ENCODE measurements around the gene ARMC9. TPM values are rescaled to one million over a fixed set of nuclear protein-coding genes. Genes with fewer than 3 reads are reported as not detected.

ARMC9 gene
- total and polyA plus RNA-seq, 2 of the 13 experiments (the other 11 are each of a cell fraction or from before 2014, with no cell fraction given), result 9.1 to 12.8 TPM

- H3K9me3 ChIP-seq (ENCODE audit: low read length), result no peaks in the 10 kb centered on the region
- ChIA-PET POLR2A (no interaction called here), CTCF (ENCODE audit: low intra/inter-chr PET ratio, low total read pairs) (no interaction called here)
- peaks cover 18% of the 10 kb centered on the region for H3K4me1 ChIP-seq (ENCODE audit: insufficient read depth, low read length)
- H2AFZ ChIP-seq (ENCODE audit: low read length), result no peak overlapping the region
- in situ Hi-C loops (cut with HindIII; ENCODE audit: extremely low pct_ligation_motif_present, low pct_unique_long_range_greater_than_20kb) (no loop called here), intact Hi-C loops (cut with micrococcal nuclease; ENCODE audit: unreplicated experiment) (loop anchor here (1.0 kb wide), 1 partner anchor 28 kb away; no protein-coding TSS in a partner anchor)
- ATAC-seq (peak; percentile 92), DNase-seq (ENCODE audit: low spot score) (peak; percentile 92), FAIRE-seq (peak; percentile 94)
- H4K20me1 ChIP-seq (ENCODE audit: insufficient read depth, low read length), result no peaks in the 10 kb centered on the region
- H3K9ac ChIP-seq (ENCODE audit: insufficient read depth, low read depth, low read length), result peak overlapping the region; percentile 42; the same call in 1 of the 2 replicates
- H3K27ac ChIP-seq (ENCODE audit: extremely low read length, insufficient read depth, low read length), result peak overlapping the region; percentile 38
- H3K27me3 ChIP-seq (ENCODE audit: control insufficient read depth in 1 of 2, insufficient read depth in 2 of 2, low read length in 2 of 2), result no peaks in the 10 kb centered on the region
- H3K79me2 ChIP-seq (ENCODE audit: insufficient read depth, low read length), result no peaks in the 10 kb centered on the region
- peak overlapping the region in 1 of 3 experiments; percentile 12; a peak in 1 of 6 replicates for H3K4me3 ChIP-seq (replicated peaks in 1 of 3; ENCODE audit: insufficient read depth in 1 of 3, low read depth in 2 of 3, low read length in 3 of 3)
- no peaks in the 10 kb centered on the region; a peak in 1 of 5 replicates for H3K36me3 ChIP-seq (replicated peaks in 1 of 2; ENCODE audit: control insufficient read depth in 1 of 2, insufficient read depth in 2 of 2, low read length in 2 of 2)
- H3K4me2 ChIP-seq (ENCODE audit: low read depth, low read length), result peak overlapping the region; percentile 49
- BruUV-seq (replicated peaks), result TSS peak; percentile 88
- 29% methylated on average over 22 of the region's 22 CpGs for WGBS (ENCODE audit: low lambda C conversion rate)
- TF ChIP-seq DRAP1 (CRISPR knock-in tag; IDR thresholded peaks at IDR 0.05), result no peak; the same call in 1 of the 2 replicates
- TF ChIP-seq FOSL1 (CRISPR knock-in tag; IDR thresholded peaks at IDR 0.05; ENCODE audit: borderline replicate concordance), result peak; percentile 82; the same call in 1 of the 2 replicates
- peak; percentile 84 to 96 for TF ChIP-seq MAFK (conservative IDR thresholded peaks at IDR 0.05 in 1 of 2, IDR thresholded peaks at IDR 0.05 in 1 of 2; ENCODE audit: low read length in 2 of 2)
- no peak for TF ChIP-seq ZNF691 (CRISPR knock-in tag; IDR thresholded peaks at IDR 0.05; ENCODE audit: borderline replicate concordance, low read depth)
- TF ChIP-seq ZFP62 (CRISPR knock-in tag; IDR thresholded peaks at IDR 0.05), result no peak
- TF ChIP-seq JUN (CRISPR knock-in tag; IDR thresholded peaks at IDR 0.05), result no peak
- 0 out of 2 replicates have a peak, but pooled peaks have one; percentile 4 for TF ChIP-seq IRF9 (CRISPR knock-in tag; IDR thresholded peaks at IDR 0.05; ENCODE audit: borderline replicate concordance)
- TF ChIP-seq UBTF (CRISPR knock-in tag; IDR thresholded peaks at IDR 0.05), result no peak
- TF ChIP-seq XRCC5 (optimal IDR thresholded peaks at IDR 0.05; ENCODE audit: low read length), result peak; percentile 47
- no peak for TF ChIP-seq ZNF280D (CRISPR knock-in tag; IDR thresholded peaks at IDR 0.05)
- no peak for TF ChIP-seq ERF (CRISPR knock-in tag; IDR thresholded peaks at IDR 0.05)
- TF ChIP-seq ZNF605 (CRISPR knock-in tag; IDR thresholded peaks at IDR 0.05), result peak; percentile 55; the same call in 1 of the 2 replicates
- no peak for TF ChIP-seq MIER3 (CRISPR knock-in tag; IDR thresholded peaks at IDR 0.05; ENCODE audit: borderline replicate concordance)
- TF ChIP-seq THAP11 (CRISPR knock-in tag; IDR thresholded peaks at IDR 0.05), result 0 out of 2 replicates have a peak, but pooled peaks have one; percentile 32
- TF ChIP-seq SALL1 (CRISPR knock-in tag; IDR thresholded peaks at IDR 0.05), result peak; percentile 46; the same call in 1 of the 2 replicates
Measured at GRCh38 chr2:231364961-231365810, 166.8 kb downstream of the ARMC9 start.

Data from HepG2 (cell line).